NT2/D1 (cell line): ENCODE measurements around the gene GAGE2A.
"Not testable (repeated sequence)": the region's sequence is repeated elsewhere in the genome, so short reads cannot be mapped to it uniquely, and the experiment has no call there.

Experiments
- YY1 ChIP-seq: IDR thresholded peaks from 2 replicates; pipeline ENCODE4 v1.6.1; 2011; ENCODE audit not compliant: insufficient read length, insufficient read depth
- ZNF274 ChIP-seq: IDR thresholded peaks from 2 replicates; pipeline ENCODE4 v1.6.1; 2011; ENCODE audit warnings: mild to moderate bottlenecking, low read depth, low read length

DNA sequence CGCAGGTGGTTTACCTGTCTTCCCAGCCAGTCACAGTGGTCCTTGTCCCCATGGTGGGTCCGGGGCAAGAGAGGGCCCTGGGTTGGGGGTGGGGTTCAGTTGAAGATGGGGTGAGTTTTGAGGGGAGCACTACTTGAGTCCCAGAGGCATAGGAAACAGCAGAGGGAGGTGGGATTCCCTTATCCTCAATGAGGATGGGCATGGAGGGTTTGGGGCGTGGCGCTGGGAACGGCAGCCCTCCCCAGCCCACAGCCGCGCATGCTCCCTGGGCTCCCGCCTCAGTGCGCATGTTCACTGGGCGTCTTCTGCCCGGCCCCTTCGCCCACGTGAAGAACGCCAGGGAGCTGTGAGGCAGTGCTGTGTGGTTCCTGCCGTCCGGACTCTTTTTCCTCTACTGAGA lies 38.3 kb upstream of the GAGE2A start, which contains the start of gene GAGE12E:
- not testable (repeated sequence) for TF ChIP-seq YY1, ZNF274
